Urothelium cell line (cell line): ENCODE results near the gene CALHM3.
"Not testable (repeated sequence)": the region's sequence is repeated elsewhere in the genome, so short reads cannot be mapped to it uniquely, and the experiment has no call there.

Experiments used
- DNase-seq: peaks from one replicate; pipeline ENCODE4 v3.0.0; 2011; ENCODE audit warnings: low spot score, mixed read lengths
- FAIRE-seq: peaks from 2 replicates; lab custom pipeline; 2011; peaks lifted over from hg19 to GRCh38; lab: Jason Lieb, UNC

CALHM3 gene, protein sequence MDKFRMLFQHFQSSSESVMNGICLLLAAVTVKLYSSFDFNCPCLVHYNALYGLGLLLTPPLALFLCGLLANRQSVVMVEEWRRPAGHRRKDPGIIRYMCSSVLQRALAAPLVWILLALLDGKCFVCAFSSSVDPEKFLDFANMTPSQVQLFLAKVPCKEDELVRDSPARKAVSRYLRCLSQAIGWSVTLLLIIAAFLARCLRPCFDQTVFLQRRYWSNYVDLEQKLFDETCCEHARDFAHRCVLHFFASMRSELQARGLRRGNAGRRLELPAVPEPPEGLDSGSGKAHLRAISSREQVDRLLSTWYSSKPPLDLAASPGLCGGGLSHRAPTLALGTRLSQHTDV

DNA sequence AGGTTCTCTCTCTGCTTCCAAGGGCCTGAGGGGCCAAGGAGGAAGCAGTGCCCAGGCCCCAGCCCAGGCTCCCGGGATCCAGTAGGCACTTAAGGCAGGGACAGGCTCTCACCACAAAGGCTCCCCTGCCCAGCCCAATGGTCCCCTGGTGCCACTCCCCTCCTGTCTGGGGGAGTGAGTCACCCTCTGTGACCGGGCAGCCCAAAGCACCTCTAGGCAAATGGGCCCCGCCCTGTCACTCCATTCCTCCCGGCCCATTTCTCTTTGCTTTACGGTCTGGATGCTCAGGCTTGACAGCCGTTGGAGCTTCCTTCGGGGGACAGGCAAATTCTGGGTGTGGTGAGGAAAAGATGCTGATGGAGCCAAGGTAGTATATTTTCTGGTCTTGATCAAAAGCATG is at the start of gene CALHM3:
TSS of gene CALHM3 (minus strand) at position 106 of the 400 bp plus-strand sequence. CDS start 208 bp downstream, outside the sequence.
- peak; percentile 82 for DNase-seq
- FAIRE-seq = no peak

GRCh38 chr10:103528549-103528948 is 49.5 kb upstream of the CALHM3 start:
- DNase-seq (no peak), FAIRE-seq (no peak)

GRCh38 chr10:103527476-103527875 is 48.4 kb upstream of the CALHM3 start:
- DNase-seq = peak; percentile 54
- FAIRE-seq = not testable (repeated sequence)

GRCh38 chr10:103525901-103526300 is 46.9 kb upstream of the CALHM3 start:
- no peak for DNase-seq
- no peak for FAIRE-seq

DNA sequence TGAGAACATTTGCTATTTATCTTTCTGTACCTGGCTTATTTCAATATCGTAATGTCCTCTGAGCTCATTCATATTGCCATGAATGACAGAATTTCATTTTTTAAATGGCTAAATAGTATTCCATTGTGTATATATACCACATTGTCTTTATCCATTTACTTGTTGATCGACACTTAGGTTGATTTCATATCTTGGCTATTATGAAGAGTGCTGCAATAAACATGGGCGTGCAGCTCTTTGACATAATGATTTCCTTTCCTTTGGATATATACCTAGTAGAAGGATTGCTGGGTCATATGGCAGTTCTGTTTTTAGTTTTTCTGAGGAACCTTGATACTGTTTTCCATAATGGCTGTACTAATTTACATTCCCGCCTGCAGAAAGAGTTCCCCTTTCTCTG is 44.6 kb upstream of the CALHM3 start:
- DNase-seq = no peak
- no peak for FAIRE-seq

DNA sequence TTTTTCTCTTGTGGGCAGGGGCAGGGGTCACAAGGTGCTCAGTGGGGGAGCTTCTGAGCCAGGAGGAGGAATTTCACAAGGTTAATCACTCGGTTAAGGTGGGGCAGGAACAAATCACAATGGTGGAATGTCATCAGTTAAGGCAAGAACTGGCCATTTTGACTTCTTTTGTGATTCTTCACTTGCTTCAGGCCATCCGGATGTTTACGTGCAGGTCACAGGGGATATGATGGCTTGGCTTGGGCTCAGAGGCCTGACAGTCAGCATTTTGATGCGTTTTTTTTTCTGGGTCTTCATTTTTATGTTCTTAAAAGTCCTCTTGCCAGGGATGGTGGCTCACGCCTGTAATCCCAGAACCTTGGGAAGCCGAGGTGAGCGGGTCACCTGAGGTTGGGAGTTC is 43.0 kb upstream of the CALHM3 start:
- DNase-seq, FAIRE-seq: not testable (repeated sequence)

- no peak for FAIRE-seq
- DNase-seq = no peak
These were observed 40.8 kb upstream of the CALHM3 start for GRCh38 chr10:103519798-103520197.

GRCh38 chr10:103517234-103518085 is 38.4 kb upstream of the CALHM3 start:
- no peak for FAIRE-seq
- DNase-seq = no peak

DNA sequence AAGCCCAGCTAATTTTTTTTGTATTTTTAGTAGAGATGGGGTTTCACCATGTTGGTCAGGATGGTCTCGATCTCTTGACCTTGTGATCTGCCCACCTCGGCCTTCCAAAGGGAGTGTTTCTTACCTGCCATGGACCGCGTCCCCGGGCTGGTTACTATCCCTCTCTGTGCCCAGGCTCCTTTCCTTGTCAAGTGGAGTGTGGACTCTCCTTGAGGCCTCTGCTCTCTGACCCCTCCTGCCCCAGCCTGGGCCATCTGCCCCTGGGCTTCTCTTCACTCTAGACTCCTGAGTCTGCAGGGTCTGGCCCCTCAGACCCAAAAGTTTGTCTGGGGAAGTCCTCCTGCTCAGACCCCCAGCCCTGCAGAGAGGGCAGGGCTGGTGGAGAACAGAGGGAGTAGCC is 35.2 kb upstream of the CALHM3 start:
- DNase-seq = no peak
- FAIRE-seq = no peak

DNA sequence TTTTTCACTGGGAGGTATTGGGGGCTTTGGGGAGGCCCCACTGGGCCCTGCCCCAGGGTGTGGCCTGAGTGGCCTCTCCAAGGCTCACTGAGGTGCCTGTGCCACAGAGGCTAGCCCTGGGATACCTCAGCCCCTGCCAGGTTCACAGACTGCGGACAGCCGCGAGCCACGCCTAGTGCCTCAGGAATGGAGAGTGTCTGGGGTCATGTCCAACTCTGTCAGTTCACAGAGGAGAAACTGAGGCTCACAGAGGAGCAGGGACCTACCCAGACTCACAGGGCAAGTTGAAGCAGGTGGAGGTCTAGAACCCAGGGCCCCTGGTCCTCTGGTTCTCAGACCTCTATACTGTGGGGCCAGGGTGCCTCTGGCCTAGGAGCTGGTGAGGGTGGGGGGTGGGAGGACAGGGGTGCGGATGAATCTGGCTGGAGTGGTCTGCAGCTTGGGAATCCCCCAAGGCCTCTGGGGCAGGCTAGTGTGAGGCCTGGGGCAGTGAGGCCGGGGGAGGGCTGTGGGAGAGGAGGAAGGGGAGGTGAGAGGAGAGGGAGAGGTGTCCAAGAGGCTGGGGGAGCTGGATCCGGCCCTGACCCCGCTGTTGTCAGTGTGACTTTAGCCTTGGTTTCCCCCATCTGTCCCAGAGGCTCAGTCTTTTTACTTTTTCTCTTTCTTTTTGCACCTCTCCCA is 34.5 kb upstream of the CALHM3 start:
- no peak for DNase-seq
- FAIRE-seq = no peak

DNA sequence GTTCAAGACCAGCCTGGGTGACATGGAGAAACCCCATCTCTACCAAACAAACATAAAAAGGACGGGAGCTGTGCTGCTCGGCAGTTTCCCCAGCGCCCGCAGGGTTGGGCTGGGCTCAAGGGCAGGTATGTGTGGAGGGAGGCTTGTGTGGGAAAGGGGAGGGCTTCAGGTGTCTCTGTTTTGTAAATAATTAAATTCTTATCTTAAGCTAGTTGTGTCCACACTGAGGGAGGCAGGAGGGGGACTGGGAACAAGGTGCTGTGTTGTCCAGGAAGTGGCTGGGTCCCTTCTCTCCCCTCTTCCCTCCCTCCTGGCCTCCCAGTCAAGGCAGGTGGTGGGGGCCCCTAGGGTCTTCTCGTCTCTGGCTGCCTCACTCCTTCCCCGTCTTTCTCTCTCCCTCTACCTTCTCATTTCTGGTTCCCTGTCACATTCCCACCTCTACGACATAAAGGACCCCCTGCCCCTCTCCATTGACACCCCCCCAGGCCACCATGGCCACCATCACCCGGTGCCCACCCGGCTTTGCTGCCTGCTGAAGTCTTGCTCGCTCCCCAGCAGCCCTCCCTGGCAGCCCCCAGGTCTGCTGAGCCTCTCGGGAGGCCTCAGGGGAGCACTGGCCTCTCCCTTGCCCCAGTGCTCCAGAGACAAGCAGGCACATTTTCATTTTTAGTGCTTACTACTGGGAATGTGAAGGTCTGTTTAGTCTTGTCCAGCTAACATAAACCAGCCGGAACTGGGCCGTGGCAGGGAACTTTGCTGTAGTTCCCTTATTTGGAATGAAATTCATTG is 33.7 kb upstream of the CALHM3 start:
- FAIRE-seq (no peak), DNase-seq (no peak)

DNA sequence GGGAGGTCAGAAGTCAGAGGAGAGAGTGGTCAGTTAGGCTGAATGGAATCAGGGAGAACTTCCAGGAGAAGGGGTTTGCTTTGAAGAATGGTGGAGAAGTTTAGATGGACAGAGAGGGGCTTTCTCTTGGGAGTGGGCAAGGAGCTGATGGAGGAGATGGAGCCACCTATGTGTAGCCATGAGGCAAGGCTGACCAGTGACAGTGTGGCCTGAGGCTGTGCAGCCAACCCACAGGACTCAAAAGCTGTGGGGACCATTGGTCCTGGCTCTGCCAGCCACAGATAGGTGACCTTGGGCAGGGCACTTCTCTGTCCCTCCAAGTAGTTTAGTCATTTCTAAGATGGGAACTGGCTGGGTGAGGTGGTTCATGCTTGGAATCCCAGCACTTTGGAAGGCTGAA is 33.1 kb upstream of the CALHM3 start:
- FAIRE-seq (no peak), DNase-seq (no peak)

DNA sequence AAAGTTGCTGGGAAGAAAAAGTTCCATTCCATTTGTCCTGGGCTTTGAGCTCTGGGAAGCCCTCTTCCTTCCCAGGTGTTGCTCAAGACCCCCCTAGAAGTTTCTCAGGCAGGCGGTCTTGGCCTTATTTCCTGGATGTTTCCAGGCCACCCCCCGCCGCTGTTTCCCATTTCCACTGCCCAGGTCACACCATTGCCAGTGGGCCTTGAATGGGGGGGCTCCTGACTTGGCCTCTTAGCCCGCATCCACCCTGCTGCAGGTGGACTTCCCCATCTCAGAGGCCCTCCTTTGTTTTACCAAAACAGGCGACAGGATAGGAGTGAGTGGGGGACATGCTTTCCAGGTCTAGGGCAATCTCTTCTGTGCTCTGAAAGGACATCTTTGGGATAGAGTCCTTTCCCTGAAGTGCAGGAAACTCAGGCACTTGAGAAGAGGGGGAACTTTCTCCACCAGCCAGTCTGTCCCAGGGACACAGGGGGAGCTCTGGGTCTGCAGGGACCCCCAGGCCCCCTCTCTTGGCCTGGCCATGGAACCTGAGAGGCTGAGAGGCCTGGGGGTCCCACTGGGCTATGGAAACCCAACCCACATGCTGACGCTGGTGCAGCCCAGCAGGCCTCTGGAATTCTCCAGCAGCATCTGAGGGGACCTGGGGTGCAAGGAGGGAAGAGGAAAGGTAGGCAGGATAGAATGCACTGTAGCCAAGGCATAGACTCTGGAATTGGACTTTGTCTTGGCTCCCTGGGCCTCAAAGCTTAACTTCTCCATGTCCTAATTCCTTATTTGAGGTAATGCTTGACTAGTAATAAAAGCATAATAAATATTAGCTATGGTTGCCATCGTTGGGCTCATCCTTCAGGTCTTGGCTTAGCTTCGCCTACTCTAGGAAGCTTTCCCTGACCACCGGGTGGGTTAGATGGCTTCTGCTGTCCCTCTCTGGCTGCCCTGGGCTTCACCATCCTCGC is 32.0 kb upstream of the CALHM3 start:
- FAIRE-seq (no peak), DNase-seq (no peak)

DNA sequence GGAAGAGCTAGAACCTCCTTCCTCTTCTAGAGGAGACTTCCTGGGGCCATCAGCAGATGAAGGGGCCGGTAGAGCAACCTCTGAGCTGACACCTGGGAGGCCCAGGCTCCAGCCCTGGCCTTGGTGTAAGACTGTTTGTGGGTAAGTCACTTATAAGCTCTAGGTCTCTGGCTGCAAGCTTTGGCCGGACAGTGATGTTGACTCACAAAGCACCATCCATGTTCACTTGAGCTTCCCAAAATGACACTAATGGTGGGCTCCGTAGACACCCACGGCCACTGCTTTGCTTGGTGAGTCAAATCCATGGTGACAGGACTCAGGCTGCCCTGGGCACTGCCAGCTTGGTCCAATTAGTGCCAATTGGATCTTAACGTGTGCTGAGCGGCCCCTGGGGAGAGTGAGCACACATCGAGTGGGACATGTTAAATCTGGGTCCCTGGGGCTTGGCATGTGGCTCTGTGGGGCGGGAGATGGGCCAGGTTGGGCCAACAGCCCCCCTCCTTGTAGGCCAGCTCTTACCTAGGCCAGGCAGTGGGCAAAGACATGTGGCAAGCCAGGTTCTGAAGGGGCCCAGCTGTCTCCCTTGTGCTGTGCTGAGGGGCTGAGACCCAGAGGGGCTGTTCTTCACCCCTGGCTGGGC is 31.1 kb upstream of the CALHM3 start:
- FAIRE-seq = no peak
- no peak for DNase-seq

GRCh38 chr10:103507235-103508191 is 28.5 kb upstream of the CALHM3 start:
- no peak for FAIRE-seq
- no peak for DNase-seq

DNA sequence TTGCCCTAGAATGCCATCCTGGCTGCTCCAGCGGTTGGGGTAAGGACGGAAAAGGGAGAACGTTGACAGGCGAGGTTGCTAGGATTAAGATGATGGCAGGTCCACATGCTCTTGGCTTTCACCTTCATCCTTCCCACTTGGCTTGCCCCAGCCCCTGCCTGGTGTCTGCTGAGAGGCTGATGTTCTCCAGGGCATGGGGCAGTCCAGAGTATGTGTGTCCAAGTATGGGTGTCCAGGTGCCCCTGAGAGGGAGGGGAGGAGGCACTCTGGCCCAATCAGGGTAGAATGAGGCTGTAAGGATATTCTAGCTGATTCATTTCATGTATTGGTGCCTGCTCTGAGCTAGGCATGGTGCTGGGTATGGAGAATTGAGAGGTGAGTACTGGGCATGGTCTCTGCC is 27.0 kb upstream of the CALHM3 start:
- DNase-seq (no peak), FAIRE-seq (no peak)

- FAIRE-seq (peak; percentile 95), DNase-seq (peak; percentile 91)
These were observed 25.2 kb upstream of the CALHM3 start for GRCh38 chr10:103504181-103504783.
